ENCODE data around the gene CMPK1. TPM values are rescaled to one million over a fixed set of nuclear protein-coding genes. Genes with fewer than 3 reads are reported as not detected.
A peak's percentile ranks its signal among the peaks of the same experiment; 100 is the strongest.
"Not testable (repeated sequence)": the region's sequence is repeated elsewhere in the genome, so short reads cannot be mapped to it uniquely, and the experiment has no call there.

Gene CMPK1, protein sequence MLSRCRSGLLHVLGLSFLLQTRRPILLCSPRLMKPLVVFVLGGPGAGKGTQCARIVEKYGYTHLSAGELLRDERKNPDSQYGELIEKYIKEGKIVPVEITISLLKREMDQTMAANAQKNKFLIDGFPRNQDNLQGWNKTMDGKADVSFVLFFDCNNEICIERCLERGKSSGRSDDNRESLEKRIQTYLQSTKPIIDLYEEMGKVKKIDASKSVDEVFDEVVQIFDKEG
- total RNA-seq, result 147 TPM

DNA sequence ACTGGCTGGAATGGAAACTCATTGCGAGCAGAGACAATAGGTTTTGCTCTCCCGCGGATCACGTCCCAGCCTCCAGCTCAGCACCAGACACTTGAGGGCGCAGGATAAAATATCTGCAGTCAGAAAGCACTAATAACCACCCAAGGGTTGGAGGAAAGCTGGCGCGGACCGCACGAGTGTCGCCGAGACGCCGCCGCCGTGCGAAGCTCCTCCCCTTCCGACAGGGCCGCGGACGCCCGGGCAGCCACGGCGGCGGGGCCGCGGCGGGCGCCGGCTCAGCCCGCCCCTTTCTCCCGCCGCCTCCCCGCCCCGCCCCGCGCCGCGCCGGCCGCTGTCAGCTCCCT lies at the start of gene CMPK1:
Gene CMPK1, plus strand, starts transcription at position 213 of the 344 bp plus-strand sequence. CDS start 156 bp downstream, outside the sequence.
- DNase-seq, result peak; percentile 81

DNA sequence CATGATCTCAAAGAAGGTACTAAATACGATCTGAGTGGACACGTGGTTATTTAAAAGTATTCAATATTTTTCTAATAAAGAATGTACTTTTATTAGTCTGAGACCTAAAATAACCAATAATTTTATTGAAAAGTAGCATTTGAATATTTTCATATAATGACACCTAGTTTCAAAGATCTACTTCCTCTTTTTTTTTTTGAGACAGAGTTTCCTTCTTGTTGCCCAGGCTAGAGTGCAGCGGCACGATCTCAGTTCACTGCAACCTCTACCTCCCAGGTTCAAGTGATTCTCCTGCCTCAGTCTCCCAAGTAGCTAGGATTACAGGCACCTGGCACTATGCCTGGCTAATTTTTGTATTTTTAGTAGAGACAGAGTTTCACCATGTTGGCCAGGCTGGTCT lies 45.5 kb upstream of the CMPK1 start:
- not testable (repeated sequence) for DNase-seq

DNA sequence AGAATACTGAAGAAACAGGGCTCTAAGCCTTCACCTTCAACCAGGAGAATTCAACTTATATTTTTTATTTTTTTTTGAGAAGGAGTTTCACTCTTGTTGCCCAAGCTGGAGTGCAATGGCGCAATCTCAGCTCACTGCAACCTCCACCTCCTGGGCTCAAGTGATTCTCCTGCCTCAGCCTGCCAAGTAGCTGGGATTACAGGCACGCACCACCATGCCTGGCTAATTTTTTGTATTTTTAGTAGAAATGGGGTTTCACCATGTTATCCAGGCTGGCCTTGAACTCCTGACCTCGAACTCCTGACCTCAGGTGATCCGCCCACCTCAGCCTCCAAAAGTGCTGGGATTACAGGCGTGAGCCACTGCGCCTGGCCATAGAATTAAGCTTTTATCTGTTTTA lies 38.7 kb upstream of the CMPK1 start:
- not testable (repeated sequence) for DNase-seq

DNA sequence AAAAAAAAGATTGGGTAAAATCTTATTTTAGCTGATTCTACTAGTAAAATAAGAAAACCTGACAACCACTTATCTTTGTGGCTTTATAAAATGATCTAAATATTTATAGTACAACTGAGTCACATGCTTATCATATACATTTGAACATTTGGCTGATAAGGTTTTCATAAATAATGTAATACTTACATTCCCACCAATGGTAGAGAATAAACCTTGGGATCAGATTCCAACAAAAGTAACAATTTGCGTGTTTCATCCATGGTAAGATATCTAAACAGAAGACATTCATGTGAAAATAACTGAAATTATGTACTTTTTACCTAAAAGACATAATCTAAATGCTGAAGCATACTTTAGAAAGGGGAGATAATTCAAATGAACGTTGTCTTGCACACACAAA lies 38.0 kb upstream of the CMPK1 start:
- no peak for DNase-seq

DNA sequence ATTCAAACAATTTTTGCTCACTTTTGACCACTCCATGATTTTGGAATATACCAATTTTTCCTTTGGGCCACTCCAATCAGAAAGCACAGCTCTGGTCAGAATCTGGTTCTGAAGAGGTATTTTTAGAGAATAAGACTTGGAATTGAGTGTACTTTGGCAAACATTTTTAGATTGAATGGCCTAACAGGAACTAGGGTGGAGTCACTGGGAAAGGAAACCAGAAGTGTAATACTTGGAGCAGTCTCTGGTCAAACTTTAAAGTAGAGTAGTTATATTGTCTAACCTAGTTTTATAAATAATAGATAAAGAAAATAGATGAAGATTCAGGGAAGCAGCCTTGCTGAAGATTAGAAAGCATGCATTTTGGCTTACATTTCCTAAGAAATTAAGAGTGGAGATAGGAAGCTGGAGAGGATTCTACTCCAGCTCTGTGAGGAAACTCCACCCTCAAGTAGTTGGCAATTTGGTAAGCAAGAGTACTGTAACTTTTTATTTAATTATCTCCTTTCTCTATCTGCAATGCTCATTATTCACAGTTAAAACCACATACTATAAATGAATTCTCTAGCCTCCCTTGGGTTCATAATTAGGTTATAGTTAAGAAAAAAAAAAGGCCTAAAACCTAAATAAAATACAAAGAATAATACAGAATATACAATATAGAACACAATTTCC lies 35.4 kb upstream of the CMPK1 start:
- no peak for DNase-seq

DNA sequence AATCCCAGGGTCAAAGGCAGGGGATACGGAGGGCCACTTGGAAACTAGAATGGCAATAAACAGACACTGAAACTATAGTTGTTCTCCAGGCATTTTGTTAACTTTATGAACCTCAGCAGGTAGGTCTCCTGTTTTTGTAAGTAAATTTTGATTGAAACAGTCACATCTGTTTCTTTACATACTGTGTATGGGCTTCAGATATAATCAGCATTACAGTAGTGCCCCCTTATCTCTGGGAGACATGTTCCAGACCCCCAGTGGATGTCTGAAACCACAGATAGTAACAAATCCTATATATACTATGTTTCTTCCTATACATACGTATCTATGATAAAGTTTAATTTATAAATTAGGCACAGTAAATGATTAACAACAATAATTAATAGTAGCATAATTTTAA lies 31.1 kb upstream of the CMPK1 start:
- DNase-seq, result no peak

DNA sequence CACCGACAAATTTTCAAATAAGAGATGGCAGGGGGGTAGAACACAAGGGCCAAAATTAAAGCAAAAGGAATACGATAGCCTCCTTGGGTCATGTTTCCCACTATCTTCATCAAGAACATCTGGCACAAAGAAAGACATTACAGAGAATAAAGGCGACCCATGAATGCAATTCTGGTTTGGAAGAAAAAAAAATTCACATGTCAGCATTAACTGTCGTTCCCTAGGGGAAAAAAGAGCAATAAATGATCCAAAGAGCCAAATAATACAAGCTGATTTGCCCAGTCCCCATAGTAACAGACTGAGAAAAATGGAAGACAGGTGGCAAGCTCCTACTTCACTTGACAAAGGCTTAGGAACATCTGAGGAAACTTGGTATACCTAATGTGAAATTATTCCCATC lies 24.2 kb upstream of the CMPK1 start:
- no peak for DNase-seq

DNA sequence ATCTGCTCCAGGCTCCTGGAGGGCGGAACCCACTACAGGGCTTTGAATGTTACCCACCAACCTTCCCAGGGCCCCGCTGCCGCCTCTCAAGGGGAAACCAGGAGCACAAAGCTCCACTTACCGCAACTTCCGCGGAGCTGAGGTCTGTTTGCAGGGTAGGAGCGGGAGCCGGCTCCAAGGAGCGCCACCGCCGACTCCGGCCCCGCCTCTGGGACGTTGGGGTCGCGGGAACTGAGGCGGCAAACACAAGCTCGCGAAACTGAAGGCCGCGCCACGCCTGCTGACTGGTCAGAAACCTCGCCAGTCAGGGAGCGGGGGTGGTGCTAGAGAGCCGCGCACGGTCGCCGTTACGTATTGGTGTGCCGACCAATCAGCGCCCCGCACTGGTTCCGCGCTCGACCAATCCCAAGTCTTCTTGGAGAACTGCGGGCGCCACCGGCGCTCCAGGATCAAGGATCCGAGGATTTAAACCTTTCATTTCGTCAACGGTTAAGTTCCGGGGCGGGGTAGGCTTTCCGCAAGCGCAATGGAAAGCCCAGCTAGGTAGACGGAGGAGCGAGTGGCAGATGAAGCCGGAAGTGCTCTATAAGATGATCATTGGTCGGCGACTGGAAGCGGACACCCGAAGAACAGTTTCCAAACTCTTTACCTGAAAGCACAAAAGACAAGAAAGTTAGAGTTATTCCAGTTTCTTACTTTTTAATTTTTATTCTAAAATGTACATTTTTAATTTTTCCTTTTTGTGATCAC lies 19.5 kb upstream of the CMPK1 start, which contains the start of gene STIL:
Gene STIL, minus strand, starts transcription at position 233 of the 750 bp plus-strand sequence. CDS start 3,828 bp downstream, outside the sequence.
- DNase-seq, result peak; percentile 98

DNA sequence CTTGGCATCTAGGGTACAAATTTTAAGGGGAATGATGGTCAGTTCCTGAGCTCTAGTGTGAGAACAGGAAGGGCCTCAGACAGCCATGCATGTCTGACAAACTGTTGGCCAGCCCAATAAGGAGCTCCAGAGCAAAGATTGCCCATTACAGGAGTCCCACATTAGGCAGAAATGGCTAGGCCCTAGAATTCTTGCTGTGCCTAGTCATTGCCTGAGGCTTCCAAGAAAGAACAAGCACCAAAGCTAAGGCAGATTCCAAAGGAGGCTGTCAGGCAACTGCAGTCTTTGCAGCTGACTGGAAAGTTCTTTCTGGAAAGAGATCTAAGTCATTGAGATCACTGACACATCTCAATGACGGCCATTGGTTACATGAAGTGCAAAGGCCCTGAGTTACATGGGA lies 15.7 kb upstream of the CMPK1 start:
- no peak for DNase-seq

DNA sequence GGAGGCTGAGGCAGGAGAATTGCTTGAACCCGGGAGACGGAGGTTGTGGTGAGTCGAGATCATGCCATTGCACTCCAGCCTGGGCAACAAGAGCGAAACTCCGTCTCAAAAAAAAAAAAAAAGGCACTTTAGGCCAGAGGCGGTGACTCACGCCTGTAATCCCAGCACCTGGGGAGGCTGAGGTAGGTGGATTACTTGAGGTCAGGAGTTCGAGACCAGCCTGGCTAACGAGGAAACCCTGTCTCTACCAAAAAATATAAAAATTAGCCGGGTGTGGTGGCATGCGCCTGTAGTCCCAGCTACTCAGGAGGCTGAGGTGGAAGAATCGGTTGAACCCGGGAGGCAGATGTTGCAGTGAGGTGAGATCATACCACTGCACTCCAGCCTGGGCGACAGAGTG lies 13.6 kb upstream of the CMPK1 start:
- DNase-seq, result not testable (repeated sequence)

DNA sequence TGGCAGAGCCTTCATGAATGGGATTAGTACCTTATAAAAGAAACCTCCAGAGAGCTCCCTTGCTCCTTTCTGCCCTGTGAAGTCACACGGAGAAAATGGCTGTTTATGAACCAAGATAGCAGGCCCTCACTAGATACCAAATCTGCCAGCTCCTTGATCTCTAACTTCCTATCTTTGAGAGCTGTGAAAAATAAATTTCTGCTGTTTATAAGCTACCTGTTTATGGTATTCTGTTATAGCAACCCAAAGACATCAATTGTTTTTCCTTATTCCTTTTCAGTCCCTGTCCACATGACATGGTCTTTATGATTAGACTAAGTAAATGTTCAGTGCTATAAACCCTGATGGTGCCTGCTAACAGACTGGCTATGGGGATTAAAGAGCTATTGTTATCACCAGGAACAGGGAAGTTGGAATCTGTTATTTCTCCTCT lies 10.0 kb upstream of the CMPK1 start:
- DNase-seq, result no peak

DNA sequence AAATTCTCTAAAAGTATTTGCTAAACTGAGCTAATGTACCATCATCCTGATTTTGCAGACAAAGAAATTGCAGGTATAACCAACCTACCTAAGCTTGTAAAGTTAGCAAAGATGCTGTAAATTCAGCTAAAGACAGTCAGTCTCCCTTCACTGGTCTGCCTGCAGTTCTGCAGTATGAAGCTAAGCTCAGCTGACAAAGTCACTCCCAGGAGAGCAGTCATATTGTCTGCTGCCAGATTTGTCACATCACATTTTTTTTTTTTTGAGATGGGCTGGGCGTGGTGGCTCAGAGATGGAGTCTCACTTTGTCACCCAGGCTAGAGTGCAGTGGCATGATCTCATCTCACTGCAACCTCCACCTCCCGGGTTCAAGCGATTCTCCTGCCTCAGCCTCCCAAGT lies 8.9 kb upstream of the CMPK1 start:
- DNase-seq, result no peak

DNA sequence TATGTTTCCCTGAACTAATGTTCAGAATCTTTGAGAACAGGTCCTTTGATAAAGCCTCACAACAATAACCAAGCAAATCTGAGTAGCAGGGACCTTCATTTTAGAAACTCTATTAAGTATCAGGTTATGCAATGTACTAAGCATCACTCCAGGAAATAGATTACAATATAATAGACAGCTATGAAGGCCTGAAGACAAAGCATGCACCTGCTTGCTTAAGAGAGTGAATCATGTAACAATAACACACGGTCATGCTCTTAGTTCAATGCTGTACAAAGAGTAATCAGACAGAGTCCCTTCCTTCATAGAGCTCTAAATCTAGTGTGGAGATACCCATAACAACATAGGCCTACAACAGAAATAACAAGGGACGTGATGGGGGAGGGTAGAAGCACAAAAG lies 8.1 kb upstream of the CMPK1 start:
- DNase-seq, result no peak

DNA sequence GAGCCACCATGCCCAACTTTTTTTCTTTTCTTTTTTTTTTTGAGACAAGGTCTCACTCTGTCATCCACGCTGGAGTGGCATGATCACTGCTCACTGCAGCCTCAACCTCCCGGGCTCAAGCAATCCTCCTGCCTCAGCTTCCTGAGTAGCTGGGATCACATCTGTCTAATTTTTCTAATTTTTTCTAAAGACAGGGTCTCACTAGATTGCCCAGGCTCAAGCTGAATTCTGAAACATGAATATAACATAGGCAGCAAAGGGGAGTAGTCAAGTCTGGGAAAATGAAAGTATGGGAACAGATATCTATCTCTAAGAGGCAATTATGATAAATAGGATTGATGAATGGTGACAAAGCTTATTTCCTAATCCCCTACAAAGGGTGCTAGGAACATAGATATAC lies 7.3 kb upstream of the CMPK1 start:
- DNase-seq, result no peak

DNA sequence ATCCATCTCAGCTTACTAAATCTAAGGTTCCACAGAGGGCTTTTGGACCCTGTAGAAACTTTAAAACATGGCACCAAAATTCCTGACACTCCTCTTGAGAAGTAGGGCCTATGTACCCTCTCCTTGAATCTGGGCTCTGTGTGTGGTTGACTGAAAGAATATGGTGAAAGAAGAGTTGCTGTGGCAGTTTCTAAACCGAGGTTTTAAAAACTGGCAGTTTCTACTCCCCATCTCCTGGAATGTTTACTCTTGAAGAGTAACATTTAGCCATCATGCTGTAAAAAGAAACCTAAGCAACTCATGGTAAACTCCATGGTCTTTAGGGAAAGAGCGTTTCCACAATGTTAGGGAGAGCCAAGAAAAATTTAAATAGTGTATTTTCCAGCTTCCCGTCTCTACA lies 4.6 kb upstream of the CMPK1 start:
- DNase-seq, result no peak

DNA sequence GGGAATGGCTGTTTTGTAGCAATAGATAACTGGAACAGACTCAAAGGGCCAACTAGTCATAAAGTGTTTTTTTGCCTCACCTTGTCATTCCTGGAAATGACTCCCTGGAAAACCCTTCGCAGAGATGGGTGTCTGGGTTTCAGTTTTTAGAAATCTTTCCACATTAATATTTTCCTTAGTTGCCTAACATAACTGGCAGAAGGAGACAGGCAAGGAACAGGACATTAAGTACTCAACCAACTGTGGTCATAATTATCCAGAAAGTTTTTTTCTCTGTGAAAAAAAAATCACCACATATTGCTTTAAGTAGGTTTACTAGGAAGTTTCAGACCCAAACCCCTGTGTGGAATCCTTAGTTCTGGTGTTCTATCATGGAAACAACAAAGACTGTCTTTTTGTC lies 3.4 kb upstream of the CMPK1 start:
- no peak for DNase-seq

DNA sequence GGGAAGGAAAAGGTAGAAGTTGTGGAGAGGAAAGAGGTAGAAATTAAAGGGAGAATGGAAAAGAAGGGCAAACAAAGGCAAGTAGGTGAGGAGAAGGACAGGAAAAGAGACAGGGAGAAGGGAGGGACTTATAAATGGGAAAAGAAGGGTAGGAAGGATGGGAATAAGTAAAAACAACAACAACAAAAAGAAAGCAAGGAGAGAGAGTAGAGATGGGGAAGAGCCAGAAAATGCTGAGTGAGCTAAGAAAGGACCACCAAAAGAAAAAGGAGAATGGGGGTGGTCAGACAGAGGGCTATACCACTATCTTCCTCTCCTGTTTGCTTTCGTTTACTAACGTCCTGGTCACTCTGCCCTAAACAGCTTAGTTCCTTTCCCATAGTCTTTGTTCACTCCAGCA lies 1.7 kb upstream of the CMPK1 start:
- no peak for DNase-seq

DNA sequence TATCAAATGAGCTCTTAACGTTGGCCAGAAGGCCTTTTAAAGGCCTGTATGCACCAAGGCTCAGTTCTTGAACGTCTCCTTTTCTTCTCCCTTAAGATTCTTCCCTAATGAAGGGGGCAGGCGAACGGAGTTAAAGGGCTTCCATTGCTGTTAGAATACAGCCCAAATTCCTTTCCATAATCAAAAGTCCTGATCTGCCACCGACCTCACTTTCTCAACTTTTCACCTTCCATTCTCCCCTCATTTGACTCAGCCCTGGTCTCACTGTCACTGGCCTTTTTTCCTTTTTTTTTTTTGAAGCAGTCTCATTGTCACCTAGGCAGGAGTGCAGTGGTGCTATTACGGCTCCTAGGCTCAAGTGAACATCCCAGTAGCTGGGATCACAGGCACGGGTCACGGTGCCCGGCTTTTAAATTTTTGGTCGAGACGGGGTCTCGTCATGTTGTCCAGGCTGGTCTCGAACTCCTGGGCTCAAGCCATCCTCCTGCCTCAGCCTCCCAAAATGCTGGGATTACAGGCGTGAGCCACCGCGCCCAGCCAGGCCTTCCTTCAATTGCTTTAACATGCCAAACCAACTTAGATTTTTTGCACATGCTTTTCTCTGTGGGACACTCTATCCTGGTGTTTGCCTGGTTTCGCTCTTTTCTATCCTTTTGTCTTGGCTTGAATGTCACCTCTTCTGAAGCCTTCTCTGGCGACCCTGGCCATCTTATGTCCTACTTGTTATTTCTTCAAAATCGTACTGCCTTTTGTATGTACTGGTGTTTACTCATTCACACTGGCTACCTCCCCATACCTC lies 612 bp upstream of the CMPK1 start:
- DNase-seq, result no peak

DNA sequence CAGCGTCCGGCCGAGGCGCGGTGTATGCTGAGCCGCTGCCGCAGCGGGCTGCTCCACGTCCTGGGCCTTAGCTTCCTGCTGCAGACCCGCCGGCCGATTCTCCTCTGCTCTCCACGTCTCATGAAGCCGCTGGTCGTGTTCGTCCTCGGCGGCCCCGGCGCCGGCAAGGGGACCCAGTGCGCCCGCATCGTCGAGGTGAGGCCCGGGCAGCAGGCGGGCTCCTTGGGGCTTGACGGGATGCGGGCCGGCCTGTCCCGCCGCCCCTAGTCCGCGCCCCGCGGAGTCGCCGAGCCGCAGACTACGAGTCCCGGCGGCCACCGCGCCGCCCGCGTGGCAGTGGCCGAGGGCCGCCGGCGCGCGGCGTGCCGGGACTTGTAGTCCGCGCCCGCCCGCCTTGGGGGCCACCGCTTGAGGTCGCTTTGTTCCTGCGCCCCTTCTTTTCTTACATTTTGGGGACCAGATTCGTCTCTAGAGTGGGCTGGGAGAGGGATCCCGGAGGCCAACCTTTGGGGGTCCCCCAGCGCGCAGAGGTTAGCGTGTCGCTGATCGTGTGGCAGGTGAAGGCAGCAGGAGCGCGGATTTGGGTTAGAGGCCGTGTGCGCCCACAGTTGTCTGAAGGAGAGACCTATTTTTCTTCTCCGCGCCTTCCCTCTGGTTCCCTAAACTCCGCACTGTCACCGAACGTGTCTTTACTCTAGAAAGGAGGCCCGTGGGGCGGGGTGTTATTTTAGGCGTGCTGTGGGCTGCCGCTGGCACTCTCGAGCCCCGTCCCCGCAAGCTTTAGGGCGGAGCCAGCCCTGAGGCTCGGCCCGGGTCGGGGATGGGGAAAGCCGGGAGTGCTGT lies 553 bp downstream of the CMPK1 start:
- peak; percentile 81 for DNase-seq

DNA sequence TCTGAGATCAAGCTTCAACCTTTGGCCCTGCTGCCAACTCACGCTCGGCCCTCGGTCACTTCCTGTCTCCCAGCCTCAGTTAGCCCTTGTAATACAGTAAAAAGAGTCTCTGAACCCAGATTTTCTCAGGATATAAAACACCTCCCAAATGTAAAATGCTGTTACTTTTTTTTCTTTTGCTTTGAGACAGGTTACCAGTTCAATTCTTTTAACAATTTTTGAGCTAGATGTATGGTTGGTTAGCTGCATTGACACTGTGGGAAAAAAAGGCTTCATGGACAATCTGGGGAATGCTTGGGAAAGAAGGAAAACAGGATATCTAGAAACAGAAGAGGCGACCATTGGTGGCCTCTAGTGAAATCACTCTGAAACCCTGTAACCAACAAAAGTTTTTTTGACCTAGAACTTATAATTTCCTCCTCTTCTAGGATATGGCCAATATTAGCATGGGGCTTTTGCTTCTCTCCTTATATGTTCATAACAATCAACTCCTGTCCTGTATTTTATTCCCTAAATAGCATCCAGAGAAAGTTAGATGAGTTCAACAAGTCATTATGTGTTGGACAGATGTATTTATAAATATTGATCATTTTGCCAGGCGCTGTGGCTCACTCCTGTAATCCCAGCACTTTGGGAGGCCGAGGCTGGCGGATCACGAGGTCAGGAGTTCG lies 1.3 kb downstream of the CMPK1 start:
- DNase-seq, result no peak

DNA sequence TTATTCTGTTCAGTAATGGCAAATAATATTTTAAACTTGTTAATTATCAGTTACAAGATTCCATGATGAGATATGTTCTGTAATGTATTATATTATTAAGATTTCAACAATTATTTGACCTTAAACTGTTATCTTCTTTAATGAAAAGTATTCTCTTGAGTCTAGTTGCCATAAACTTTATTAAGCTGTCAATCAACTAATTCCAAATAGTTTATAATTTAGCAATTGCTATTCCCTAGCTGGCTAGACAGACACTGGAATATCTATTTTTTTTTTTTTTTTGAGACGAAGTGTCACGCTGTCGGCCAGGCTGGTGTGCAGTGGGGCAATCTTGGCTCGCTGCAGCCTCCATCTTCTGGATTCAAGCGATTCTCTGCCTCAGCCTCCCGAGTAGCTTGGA lies 3.8 kb downstream of the CMPK1 start:
- no peak for DNase-seq

Measured in occipital lobe (tissue), 2 donors.